Transverse colon (tissue), 3 donors: ENCODE measurements around the gene TTC28.

Source experiments
- EP300 ChIP-seq: sonication (generic); formaldehyde crosslinking; IDR thresholded peaks from one replicate; pipeline ENCODE4 v1.6.1; 2017; ENCODE audit warnings: antibody characterized with exemption, low read depth
- POLR2A ChIP-seq: fragments of 450-650 bp; IDR thresholded peaks from one replicate; pipeline ENCODE4 v1.6.1; 2016; ENCODE audit warnings: antibody characterized with exemption, mild to moderate bottlenecking, moderate library complexity
- TF ChIP-seq, protein P1 (sequence below), 5 experiments: fragments of 200-600 bp in 3 of 5; fragments of 450-650 bp in 2 of 5; sonication (generic) in 3 of 5; IDR thresholded peaks; 1 replicate in 2 of 5; 2 replicates in 3 of 5; pipeline ENCODE4 v1.5.1; 2016 to 2017; ENCODE audit warnings: antibody characterized with exemption in 5 of 5, inconsistent platforms in 3 of 5, mild to moderate bottlenecking in 2 of 5, moderate library complexity in 1 of 5

DNA sequence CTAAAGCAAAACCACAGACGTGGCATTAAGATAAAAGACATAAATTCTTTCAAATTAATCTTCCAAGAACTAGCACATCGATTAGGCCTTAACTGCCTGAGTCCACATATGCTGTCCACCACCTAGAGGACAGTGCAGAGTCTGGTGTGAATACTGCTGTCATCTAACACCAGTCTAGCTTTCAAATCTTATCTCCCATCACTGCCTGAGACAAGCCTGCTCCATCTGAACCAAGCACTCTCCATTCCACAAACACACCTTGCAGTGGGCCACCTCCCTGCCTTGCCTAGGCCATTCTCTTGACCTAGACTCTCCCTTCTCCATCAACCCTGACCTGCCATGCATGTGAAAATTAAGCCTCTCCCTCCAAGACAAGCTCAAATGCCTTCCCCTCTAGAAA, 631.1 kb downstream of the TTC28 start:
- TF ChIP-seq, protein P1, sequence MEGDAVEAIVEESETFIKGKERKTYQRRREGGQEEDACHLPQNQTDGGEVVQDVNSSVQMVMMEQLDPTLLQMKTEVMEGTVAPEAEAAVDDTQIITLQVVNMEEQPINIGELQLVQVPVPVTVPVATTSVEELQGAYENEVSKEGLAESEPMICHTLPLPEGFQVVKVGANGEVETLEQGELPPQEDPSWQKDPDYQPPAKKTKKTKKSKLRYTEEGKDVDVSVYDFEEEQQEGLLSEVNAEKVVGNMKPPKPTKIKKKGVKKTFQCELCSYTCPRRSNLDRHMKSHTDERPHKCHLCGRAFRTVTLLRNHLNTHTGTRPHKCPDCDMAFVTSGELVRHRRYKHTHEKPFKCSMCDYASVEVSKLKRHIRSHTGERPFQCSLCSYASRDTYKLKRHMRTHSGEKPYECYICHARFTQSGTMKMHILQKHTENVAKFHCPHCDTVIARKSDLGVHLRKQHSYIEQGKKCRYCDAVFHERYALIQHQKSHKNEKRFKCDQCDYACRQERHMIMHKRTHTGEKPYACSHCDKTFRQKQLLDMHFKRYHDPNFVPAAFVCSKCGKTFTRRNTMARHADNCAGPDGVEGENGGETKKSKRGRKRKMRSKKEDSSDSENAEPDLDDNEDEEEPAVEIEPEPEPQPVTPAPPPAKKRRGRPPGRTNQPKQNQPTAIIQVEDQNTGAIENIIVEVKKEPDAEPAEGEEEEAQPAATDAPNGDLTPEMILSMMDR (IDR thresholded peaks at IDR 0.05): no peak
- TF ChIP-seq POLR2A (no peak), EP300 (no peak)
